BE2C (cell line): Measurements from ENCODE around the gene GATD1.

ENCODE experiments used
- DNase-seq: peaks from one replicate; pipeline ENCODE4 v3.0.0-alpha.2; 2020
- H3K27me3 ChIP-seq: fragments of 250-450 bp; sonication (Bioruptor Pico); 2 replicates; pipeline ENCODE4 v1.5.1; 2020; ENCODE audit warnings: mild to moderate bottlenecking
- H3K36me3 ChIP-seq: fragments of 250-450 bp; sonication (Bioruptor Pico); 2 replicates; pipeline ENCODE4 v1.5.1; 2020; ENCODE audit warnings: mild to moderate bottlenecking
- H3K4me1 ChIP-seq: fragments of 250-450 bp; sonication (Bioruptor Pico); 2 replicates; pipeline ENCODE4 v1.5.1; 2020
- H3K4me3 ChIP-seq: 2 replicates; pipeline ENCODE4 v1.5.1; 2011; ENCODE audit warnings: low read depth, low read length
- H3K9me3 ChIP-seq: fragments of 250-450 bp; sonication (Bioruptor Pico); 2 replicates; pipeline ENCODE4 v1.5.1; 2020
- CTCF ChIP-seq: IDR thresholded peaks from 2 replicates; pipeline ENCODE4 v1.5.1; 2012; ENCODE audit warnings: mild to moderate bottlenecking, low read depth, low read length

Gene GATD1

DNA sequence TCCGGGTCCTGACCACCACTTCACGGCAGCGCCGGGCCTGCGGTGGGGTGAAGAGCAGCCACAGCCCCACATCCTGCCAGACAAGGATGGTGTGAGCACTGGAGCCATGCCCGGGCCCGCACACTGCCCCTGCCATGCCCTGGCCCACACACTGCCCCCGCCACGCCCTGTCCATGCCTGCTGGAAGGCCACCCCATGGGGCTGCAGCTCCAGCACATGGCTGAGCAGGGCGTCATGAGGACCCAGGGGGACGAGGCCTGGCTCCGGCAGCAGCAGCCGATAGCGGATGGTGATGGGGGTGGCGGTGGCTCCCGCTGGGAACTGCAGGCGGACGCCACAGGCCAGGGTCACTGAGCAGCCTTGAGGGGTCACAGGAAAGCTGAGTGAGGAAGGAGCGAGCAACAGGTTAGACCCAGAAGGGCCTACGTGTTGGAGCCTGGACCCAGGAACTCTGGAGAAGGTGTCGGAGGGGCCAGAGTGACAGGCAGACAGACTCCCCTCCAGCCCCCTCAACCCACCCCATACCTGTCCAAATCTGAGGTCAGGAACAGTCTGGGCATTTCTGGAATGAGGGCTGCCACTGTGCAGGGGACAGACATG is 24.8 kb upstream of the GATD1 start:
- no peaks in the 10 kb centered on the region for H3K9me3 ChIP-seq
- TF ChIP-seq CTCF: no peak
- H3K27me3 ChIP-seq: no peaks in the 10 kb centered on the region
- no peak overlapping the region for H3K4me3 ChIP-seq
- no peaks in the 10 kb centered on the region for H3K36me3 ChIP-seq
- H3K4me1 ChIP-seq: peaks cover 4% of the 10 kb centered on the region; the same call in 1 of the 2 replicates
- no peak for DNase-seq

DNA sequence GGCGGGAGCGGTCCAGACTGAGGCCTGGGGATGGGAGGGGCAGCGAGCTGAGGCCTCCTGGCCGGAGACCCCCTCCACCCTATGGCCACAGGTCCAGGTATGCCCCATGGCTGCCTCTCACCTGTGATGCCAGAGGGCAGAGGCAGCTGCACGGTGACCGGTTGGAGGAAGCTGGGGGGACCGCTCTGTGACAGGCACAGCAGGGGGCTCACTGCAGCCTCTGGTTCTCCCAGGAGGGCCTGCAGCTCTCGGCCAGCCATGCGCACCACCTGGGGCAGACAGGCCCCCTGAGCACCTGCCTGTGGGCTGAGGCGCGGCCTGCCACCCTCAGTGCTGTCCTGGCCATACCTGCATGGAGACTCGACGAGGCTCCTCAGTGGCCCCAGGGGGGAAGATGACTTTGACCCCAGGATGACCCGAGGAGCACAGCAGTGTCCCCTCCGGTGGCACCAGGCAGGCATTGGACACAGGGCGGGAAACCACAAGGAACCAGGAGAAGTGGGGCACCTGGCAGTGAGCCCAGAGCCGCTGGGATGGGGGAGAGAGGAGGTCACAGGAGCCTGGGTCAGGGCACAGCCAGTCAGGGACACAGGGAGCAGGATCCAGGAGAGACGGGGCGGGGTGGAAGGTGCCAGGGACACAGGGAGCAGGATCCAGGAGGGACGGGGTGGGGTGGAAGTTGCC is 24.0 kb upstream of the GATD1 start:
- H3K36me3 ChIP-seq: no peaks in the 10 kb centered on the region
- TF ChIP-seq CTCF: no peak
- DNase-seq: no peak
- H3K27me3 ChIP-seq: no peaks in the 10 kb centered on the region
- H3K4me3 ChIP-seq: no peak overlapping the region
- peaks cover 9% of the 10 kb centered on the region; the same call in 1 of the 2 replicates for H3K4me1 ChIP-seq
- no peaks in the 10 kb centered on the region for H3K9me3 ChIP-seq

GRCh38 chr11:800473-800872 is 23.2 kb upstream of the GATD1 start:
- TF ChIP-seq CTCF: no peak
- no peaks in the 10 kb centered on the region for H3K36me3 ChIP-seq
- DNase-seq: no peak
- H3K4me1 ChIP-seq: peaks cover 9% of the 10 kb centered on the region; the same call in 1 of the 2 replicates
- no peaks in the 10 kb centered on the region for H3K9me3 ChIP-seq
- no peaks in the 10 kb centered on the region for H3K27me3 ChIP-seq
- no peak overlapping the region for H3K4me3 ChIP-seq

GRCh38 chr11:799641-800316 is 22.5 kb upstream of the GATD1 start:
- TF ChIP-seq CTCF: no peak
- H3K4me3 ChIP-seq: no peak overlapping the region
- no peaks in the 10 kb centered on the region for H3K27me3 ChIP-seq
- no peaks in the 10 kb centered on the region; the same call in 1 of the 2 replicates for H3K36me3 ChIP-seq
- no peak for DNase-seq
- peaks cover 9% of the 10 kb centered on the region; the same call in 1 of the 2 replicates for H3K4me1 ChIP-seq
- no peaks in the 10 kb centered on the region for H3K9me3 ChIP-seq

GRCh38 chr11:798093-798713 is 20.9 kb upstream of the GATD1 start, which contains the start of gene SLC25A22:
SLC25A22 (minus strand) TSS chr11:798281; CDS start chr11:795006, 3,275 bp downstream.
- peaks cover 7% of the 10 kb centered on the region; the same call in 1 of the 2 replicates for H3K36me3 ChIP-seq
- peaks cover 5% of the 10 kb centered on the region; the same call in 1 of the 2 replicates for H3K4me1 ChIP-seq
- TF ChIP-seq CTCF: peak; percentile 40
- H3K9me3 ChIP-seq: no peaks in the 10 kb centered on the region
- H3K4me3 ChIP-seq: peak within 1 kb of the TSS; percentile 77
- peak; percentile 83 for DNase-seq
- no peaks in the 10 kb centered on the region for H3K27me3 ChIP-seq
